NCI-H2107 (cell line): ENCODE data around the gene KCNA10.
A peak's percentile ranks its signal among the peaks of the same experiment; 100 is the strongest.
"Not testable (repeated sequence)": the region's sequence is repeated elsewhere in the genome, so short reads cannot be mapped to it uniquely, and the experiment has no call there.

Source experiments
- DNase-seq: peaks from one replicate; lab custom pipeline; 2025; lab: John Stamatoyannopoulos, UW

KCNA10 gene

DNA sequence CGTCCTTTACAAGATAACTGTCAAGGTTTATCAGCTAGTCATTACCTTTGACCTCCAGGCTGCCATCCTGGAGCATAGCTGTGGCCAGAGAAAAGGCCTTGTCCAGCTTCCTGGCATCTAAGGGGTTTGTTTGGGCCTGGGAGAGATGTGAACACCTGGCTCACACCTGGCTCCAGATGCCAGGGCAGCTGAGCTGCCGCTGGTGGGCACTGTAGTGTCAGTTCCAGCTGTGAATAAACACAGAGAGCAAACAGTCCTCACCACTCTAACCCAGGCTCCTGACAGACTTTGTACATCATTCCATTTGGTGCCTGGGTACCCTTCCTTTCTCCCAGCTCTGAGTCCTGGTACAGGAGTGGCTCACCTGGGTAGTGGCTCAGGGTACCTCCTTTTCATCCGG, 14.3 kb upstream of the KCNA10 start:
- DNase-seq: no peak

DNA sequence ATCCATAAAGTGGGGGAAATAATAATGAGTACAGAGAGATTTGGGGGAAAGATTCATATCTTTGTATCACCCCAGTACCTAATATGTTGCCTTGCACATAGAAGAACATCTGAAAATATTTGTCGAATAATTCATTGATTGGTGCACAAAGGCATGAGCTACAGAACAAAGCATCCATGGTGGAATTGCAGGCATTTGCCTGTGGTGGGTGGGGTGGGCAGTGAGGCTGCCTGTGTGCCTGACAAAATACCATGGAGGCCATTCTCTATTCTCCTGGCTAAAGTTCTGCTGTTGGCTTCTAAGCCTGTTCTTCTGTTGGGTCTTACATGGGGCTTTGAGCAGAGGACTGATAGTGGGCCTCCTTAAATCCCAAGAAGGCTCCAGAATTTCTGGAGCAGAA, 10.0 kb upstream of the KCNA10 start:
- DNase-seq: no peak

DNA sequence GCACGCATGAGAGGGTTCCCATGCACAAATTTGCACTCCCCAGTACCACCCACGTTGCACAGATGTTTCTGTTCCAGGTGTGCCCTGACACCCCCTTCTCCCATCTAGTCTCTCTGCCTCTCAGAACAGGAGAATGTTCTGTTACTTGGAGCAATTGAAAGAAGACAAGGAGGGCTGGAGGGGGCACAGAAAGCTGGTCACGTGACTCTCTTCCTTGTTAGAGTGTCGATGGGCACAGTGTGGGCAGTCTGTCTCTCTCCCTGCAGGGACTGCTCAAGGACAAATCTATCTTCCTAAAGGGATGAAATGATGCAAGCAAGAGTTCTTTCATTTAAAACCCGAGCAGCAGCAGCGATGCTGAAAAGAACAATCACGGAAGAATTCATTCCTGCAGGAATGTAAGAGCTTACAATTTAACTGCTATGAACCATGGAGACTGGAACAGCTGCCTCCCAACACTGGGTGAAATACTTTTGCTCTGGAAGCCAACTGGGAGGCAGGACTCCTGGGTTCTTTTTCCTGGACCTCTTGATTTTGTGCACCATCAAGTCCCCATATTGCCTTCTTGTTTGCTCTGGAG, 7.3 kb upstream of the KCNA10 start:
- no peak for DNase-seq

DNA sequence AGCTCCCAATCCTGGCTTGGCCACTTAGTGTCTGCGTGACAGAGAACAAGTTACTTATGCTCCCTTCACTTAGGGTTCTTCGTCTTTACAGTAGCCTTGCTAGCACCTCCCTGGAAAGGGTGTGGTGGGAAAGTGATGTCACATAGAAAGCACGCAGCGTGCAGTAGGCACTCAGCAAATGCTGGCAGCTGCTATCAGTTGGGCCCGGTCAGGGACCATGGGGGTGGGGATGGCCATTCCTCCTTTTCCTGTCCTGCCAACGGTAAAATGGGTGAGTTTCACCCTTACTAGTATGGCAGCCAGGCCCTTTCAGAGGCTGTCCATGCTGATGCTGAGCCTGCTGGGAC, 6.2 kb upstream of the KCNA10 start:
- no peak for DNase-seq

DNA sequence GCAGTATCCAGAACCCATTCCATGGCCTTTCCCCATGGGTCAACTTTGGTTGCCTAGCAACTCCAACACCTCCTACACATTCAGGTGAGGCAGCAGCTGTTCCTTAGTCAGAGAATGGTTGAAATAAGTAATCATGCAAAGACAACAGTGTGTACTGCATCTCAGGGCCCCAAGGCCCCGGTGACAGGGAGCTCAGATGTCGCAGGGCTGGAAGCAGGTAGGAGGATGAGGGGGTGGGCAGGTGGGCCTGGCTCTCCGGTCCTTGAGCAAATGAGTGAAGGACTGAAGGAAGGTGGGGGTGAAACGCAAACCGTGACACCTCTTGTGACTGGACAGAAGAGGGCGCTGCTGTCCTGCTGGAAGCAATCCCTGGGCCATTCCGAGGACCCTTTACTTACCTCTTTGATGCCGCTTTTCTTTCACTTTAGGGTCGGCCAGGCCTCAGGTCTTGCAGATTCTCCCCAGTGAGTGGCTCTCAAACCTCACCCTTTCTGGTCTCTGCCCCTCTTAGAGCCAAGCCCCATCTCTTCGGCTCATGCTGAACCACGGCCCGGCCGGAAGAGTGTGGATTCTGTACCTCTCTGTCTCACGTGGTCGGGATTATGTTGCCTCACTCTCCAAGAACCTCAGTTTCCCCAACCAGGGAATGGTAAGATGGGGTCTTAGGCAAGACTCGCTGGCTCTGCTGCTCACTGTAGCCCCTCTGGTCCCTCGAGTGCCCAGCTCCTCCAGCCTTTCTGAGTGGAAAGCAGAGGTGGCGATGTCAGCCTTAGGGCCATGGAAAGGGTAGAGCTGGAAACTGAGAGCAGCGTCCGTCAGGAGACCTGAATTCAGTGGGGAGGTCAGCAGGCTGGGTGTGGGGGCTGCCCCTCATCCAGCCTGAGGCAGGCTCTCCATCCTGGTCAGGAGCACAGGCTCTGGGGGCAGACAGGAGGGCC, 5.6 kb upstream of the KCNA10 start:
- DNase-seq: peak; percentile 67

DNA sequence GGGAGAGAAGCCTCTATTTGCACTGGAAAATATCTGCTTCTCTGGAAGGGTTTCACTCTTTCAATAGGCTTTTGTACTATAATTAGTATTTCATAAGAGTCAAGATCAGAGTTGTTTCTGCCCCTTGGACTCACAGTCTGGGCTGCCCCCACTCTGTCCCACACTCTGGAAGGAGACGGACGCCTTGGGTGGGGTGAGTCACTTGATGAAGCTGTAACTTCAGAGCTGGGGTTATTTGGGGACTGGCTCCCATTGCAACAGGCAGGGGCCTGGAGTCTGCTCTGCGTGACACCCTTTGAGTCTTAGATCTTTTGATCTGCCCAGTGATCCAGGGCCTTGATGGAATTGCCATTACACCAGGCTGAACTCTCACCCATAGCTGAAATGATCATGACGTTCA, 4.0 kb upstream of the KCNA10 start:
- no peak for DNase-seq

DNA sequence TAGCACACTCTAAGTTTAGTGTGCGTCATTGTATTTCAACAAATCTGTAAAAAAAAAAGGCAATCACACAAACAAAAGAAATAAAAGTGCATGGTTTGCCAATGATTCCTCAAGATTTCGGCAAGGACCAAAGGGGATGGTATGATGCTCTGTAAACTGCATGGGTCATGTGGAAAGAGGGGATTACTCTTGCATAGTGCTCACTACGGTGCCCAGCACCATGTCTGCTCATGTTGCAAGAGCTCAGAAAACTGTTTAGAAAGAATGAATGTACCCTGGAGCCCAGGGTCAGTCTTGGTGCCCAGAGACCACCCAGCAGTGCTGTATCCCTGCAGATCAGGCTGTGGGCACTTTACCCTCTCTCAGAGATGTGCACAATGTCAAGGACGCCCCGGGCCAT, 3.6 kb upstream of the KCNA10 start:
- DNase-seq: no peak

DNA sequence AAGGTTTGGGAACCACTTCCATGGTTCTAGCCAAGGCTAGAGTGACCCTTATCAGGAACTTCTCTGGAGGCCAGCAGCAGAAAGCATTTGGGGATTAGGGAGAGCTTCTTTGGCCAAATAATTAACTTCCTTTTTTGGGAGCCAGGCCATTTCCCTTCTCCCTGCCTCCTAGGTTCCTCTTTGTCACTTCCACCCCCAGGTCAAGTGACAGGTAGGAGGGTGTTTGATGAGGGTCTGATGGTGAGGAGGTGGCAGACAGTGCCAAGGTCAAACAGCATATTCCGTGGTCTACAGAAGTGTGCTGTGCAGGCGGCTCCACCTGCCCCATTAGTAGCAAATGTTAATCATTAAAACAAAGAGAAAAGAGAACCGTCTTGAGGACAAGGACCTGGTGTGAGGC, 1.9 kb upstream of the KCNA10 start:
- no peak for DNase-seq

DNA sequence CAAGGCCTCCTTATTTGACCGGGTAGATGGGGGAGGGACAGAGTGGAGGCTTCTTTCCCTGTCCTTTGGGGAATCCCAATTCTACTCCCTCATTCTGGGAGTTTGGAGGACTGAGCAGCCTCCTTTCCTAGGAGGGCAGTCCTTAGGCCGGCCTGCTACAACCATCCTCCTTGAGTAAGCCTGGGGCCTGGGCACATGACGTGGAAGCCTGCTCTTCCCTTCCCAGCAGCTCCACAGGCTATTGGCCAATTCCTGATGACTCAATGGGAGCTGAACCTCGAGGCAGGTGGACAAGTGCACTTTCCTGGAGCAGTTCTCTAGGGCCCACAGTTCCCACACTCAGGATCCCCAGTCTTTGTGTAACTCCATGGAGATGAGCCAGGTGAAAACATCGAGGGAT, 3.1 kb downstream of the KCNA10 start:
- no peak for DNase-seq

DNA sequence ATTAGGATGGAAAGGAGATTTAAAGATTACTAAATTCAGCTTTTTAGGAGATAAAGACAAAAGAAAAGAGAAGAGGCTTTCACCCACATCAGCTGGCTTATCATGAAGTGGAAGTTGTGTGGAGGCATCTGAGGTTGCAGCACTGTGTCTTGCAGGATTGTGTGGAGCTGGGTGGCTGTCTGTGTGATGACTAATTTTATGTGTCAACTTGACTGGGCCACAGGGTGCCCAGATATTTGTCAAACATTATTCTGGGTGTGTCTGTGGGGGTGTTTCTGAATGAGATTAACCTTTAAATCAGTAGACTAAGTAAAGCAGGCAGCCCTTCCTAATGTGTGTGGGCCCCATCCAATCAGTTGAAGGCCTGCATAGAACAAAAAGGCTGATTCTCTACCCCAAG, 3.9 kb downstream of the KCNA10 start:
- no peak for DNase-seq

DNA sequence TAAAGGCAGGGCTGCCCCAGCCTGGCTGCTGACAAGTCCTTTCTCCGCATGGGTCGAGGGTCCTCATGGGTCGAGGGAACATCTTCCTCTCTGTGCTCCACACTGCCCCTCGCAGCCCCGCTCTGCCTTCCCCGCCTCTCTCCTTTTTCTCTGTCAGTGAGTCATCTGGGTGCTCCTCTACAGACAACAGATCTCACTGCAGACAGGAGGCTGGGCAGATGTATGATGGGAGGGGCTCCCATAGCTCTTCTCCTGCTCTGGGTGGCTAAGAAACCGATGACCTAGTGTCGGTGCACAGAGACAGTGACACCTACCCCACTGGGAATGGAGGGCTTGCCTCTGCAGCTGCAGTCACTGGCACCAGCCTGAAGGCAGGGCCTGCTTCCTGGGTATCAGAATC, 5.5 kb downstream of the KCNA10 start:
- no peak for DNase-seq

DNA sequence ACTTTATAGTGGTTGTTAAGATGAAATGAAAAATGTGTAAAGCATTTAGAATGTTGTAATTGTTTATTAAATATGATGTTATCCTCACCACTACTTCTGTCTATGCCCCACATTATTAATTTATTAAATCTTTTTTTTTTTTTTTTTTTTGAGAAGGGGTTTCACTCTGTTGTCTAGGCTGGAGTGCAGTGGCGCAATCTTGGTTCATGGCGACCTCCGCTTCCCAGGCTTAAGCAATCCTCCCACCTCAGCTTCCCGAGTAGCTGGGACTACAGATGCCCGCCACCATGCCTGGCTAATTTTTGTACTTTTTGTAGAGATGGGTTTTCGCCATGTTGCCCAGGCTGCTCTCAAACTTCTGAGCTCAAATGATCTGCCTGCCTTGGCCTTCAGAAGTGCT, 7.5 kb downstream of the KCNA10 start:
- no peak for DNase-seq

DNA sequence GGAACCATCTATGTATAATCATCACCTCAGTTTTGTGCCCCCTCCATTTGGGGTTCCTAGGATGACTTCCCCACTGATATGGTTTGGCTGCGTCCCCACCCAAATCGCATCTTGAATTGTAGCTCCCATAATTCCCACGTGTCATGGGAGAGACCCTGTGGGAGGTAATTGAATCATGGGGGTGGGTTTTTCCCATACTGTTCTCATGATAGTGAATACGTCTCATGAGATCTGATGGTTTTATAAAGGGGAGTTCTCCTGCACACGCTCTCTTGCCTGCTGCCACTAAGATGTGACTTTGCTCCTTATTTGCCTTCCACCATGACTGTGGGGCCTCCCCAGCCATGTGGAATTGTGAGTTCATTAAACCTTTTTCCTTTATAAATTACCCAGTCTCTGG, 8.1 kb downstream of the KCNA10 start:
- not testable (repeated sequence) for DNase-seq

DNA sequence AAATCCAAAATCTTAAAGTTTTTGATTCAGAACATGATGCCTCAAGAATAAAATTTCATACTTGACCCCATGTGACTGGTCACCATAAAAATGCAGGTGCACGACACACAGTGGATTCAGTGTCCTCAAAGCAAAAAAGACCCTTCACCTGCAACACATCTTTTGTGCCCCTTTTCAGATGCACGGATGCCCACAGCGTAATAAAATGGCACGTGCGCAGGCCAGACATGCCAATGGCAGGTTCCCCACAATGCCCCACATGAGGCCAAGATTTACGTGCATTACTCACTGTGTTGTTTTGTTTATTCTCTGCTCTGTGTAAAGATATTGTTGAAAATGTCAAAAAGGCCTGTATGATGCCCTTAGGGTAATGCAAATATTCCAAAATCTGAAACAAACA, 9.3 kb downstream of the KCNA10 start:
- DNase-seq: no peak

DNA sequence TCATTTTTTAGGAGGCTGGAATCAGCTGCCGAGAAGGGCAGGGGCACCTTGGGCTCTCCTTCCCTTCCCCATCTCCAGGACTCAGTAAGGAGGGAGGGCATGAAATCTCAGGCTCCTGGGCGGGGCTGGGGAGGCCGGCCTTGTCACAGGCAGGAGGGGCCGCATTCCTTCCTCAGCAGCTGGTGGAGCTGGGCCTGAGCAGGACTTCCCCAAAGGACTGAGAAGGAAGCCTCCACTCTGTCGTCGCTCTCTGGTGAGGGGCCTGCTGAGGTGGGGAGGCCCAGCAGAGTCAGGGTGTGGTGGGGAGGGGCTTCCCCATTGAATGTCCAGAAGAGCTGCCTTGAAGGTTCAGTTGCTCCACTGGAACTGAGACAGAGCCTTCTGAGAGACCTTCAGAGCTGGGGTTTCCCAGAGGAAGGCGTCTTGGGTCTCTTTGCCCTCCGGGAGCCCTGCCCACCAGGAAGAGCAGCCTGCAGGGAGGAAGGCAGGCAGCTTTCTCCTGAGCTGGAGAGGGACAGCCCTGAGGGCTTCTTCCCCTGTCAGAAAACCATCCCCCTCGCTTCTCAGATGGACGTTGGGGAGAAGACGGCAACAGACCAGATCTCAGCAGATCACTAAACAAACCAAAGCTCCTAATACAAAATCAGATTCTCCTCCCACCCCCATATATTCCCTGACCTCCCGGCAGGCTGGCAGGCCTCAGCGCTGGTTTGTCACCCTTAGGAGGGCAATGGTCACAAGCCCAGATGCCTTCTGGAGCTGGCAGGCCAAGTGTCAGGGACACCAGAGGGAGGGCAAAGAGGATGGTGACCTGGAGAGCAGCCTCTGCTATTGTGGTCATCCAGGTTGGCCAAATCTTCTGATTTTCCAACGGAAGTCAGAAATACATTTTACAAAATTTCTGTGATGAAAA, 10.7 kb downstream of the KCNA10 start:
- DNase-seq: no peak

DNA sequence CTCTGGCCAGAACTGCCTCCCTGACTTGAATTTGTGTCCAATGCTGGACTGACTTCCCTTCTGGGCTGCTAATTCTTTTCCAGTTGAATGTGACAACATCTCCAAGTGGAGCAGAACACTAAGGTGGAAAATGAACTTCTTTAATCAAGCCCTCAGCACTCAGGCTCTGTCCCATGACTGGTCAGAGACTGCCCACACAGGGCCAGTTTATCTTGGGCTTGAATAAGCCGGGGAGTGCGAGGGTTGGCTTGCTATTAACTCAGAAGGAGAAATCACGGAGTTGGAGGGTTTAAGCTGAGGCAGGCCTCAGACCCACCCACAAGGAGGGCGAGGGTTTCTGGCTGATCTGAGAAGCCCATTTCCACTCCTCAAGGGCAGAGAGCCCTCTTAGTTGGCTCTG, 12.4 kb downstream of the KCNA10 start:
- DNase-seq: no peak

DNA sequence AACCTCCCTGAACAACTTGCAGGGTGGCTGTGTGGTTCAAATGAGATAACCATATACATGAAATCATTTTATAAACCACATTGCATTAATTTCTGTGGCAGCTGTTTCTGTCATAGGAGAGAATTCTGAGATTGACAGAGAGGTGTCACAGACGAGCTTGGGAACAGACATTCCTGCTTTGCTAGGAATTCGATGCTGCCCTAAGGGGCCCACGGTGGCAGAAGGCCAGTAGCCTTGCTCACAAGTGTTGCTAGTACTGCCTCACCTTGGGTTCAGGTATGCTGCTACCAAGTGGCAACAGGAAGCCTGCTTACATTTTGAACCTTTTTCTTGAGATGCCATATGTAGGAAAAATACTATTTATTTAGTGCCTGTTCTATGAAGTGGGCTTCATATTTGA, 13.4 kb downstream of the KCNA10 start:
- no peak for DNase-seq

DNA sequence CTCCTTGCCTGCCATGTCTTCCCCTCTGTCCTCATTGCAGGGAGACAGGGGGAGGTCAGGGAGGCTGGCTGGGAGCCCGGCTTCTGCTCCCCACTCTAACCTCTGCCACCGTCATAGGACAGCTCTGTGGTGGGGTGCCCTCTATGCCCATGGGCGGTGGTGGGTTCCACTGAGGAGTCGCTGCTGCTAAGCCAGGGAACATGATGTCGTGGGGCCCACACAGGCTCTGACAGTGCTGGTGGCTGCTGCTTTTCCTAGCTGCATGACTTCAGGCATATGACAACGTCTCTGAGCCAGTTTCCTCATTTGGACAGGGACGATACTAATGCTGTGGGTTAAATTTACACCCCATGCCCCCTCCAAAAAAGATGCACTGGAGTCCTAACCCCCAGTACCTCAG, 14.7 kb downstream of the KCNA10 start:
- DNase-seq: no peak

DNA sequence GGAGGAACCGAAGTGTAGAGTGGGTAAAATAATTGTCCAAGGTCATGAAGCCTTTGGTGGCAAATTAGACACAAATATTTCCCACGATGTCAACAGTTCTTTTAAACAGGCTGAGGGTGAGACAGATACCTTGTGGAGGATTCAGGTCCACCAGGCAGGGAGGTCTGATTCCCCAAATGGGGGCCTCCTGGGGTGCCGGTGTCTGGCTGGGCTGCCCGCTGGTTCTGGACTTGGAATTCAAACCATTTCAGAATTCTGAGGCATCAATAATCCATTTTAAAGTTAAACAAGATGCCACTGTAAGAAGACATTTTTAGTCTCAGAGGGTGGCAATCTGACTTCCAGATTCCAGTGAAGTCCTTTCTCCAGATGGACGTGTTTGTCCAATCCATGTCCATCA, 15.5 kb downstream of the KCNA10 start:
- DNase-seq: no peak

DNA sequence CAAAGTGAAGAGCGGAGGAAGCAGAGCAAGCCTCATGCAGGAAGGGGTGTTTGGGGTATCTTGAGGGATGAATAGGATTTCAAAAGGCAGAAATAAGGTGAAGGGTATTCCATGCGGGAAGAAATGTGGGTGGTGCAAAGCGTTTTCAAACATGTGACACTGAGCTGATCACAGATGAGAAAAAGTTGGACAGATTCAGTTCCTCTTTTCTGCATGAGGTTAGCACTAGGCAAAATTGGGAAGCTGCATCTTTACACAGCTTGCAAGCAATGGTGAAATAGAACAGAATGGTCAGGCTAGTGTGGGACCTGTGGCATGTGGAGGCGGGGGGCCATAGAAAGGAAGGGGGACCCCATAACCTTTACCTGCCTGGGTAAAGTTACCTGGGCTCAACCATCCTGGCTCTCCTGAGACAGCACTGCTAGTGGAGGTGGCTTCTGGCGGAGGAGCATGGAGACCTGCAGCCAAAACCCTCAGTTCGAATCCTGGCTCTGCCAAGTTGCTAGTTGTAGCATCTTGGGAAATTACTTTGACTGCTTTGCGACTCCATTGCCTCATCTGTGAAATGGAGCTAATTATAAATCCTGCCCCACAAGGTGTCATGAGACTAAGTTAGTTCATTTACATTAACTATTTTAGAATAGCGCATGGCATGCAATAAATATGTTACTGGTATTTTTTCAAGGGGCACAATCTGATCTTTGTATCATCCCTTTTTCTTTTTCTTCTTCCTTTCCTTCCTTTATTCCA, 16.4 kb downstream of the KCNA10 start:
- DNase-seq: no peak

DNA sequence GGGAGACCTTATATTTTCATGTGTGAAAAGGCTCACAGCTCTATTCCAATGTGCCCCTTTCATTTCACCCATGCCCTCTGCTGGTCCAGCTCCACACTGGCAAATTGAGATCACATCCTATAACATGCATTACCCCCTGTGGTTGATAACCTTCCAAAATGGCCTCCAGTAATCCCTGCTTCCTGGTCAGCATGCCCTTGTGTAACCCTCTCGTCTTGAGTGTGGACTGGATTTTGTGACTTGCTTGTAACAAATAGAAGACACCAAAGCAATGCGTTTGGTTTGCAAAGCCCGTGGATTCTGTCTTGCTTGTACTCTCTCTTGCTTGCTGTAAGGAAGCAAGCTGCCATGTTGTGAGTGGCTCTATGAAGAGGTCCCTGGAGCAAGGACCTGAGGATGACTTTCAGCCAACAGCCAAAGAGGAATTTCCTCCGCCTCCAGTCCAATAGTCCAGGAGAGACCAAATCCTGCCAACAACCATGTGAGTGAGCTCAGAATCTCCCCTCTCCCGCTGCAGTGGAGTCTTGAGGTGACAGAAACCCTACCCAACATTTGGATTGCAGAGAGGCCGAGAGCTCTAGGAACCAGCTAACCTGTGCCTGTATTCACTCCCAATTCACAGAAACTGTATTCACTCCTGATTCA, 17.4 kb downstream of the KCNA10 start:
- no peak for DNase-seq

DNA sequence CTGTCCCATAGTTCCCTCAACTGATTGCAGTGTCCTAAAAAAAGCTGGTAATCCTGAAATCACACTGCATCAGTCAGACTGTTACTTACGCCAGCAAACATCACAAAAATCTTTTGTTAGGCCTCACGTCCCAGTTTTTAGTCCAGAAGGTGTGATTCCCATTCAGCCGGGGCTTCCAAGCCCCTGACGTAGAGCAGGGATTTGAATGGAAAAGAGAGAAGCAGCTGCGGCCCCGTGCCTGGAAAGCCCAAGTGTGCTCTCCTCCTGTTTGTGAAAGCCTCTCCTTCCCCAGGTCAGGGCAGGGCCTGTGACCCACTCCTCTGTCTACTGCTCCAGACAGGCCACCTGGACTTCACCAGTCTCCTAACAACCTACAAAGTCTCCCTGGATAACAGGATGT, 20.7 kb downstream of the KCNA10 start:
- no peak for DNase-seq
